ENCODE measurements around the gene NEDD4L.

The NEDD4L gene

GRCh38 chr18:58211510-58211909 is 167.5 kb downstream of the NEDD4L start:
- no peak for DNase-seq (ENCODE audit: low spot score)

GRCh38 chr18:58212274-58212673 is 168.2 kb downstream of the NEDD4L start:
- no peak for DNase-seq (ENCODE audit: low spot score)

GRCh38 chr18:58213440-58213839 is 169.4 kb downstream of the NEDD4L start:
- peak; percentile 85 for DNase-seq (ENCODE audit: low spot score)

- no peak for DNase-seq (ENCODE audit: low spot score)
These were observed 171.0 kb downstream of the NEDD4L start for GRCh38 chr18:58215011-58215410.

GRCh38 chr18:58216071-58216481 is 172.1 kb downstream of the NEDD4L start:
- DNase-seq (ENCODE audit: low spot score), result no peak

GRCh38 chr18:58217052-58217451 is 173.0 kb downstream of the NEDD4L start:
- no peak for DNase-seq (ENCODE audit: low spot score)

- no peak for DNase-seq (ENCODE audit: low spot score)
These were observed 174.1 kb downstream of the NEDD4L start for GRCh38 chr18:58218117-58218516.

GRCh38 chr18:58221060-58221725 is 177.2 kb downstream of the NEDD4L start:
- DNase-seq (ENCODE audit: low spot score), result no peak

GRCh38 chr18:58222432-58223125 is 178.6 kb downstream of the NEDD4L start:
- no peak for DNase-seq (ENCODE audit: low spot score)

- DNase-seq (ENCODE audit: low spot score), result peak; percentile 91
These were observed 179.8 kb downstream of the NEDD4L start for GRCh38 chr18:58223717-58224424.

GRCh38 chr18:58224425-58224750 is 180.4 kb downstream of the NEDD4L start:
- no peak for DNase-seq (ENCODE audit: low spot score)

GRCh38 chr18:58225101-58225500 is 181.1 kb downstream of the NEDD4L start:
- no peak for DNase-seq (ENCODE audit: low spot score)

- no peak for DNase-seq (ENCODE audit: low spot score)
These were observed 182.4 kb downstream of the NEDD4L start for GRCh38 chr18:58226429-58226828.

- no peak for DNase-seq (ENCODE audit: low spot score)
These were observed 183.4 kb downstream of the NEDD4L start for GRCh38 chr18:58227361-58227930.

- no peak for DNase-seq (ENCODE audit: low spot score)
These were observed 184.2 kb downstream of the NEDD4L start for GRCh38 chr18:58228176-58228575.

GRCh38 chr18:58228762-58229161 is 184.7 kb downstream of the NEDD4L start:
- no peak for DNase-seq (ENCODE audit: low spot score)

GRCh38 chr18:58229162-58229561 is 185.1 kb downstream of the NEDD4L start:
- DNase-seq (ENCODE audit: low spot score), result no peak

GRCh38 chr18:58230438-58231179 is 186.6 kb downstream of the NEDD4L start:
- DNase-seq (ENCODE audit: low spot score), result no peak

- no peak for DNase-seq (ENCODE audit: low spot score)
These were observed 187.9 kb downstream of the NEDD4L start for GRCh38 chr18:58231930-58232329.

GRCh38 chr18:58232668-58233067 is 188.6 kb downstream of the NEDD4L start:
- no peak for DNase-seq (ENCODE audit: low spot score)

GRCh38 chr18:58234359-58234741 is 190.3 kb downstream of the NEDD4L start:
- no peak for DNase-seq (ENCODE audit: low spot score)

GRCh38 chr18:58235001-58235436 is 191.0 kb downstream of the NEDD4L start:
- no peak for DNase-seq (ENCODE audit: low spot score)
